Activated naive CD8-positive, alpha-beta T cell treated with anti-CD3 and anti-CD28 coated beads for 36 hours (primary cell): ENCODE results near the gene SPPL2B. TPM values are rescaled to one million over a fixed set of nuclear protein-coding genes. Genes with fewer than 3 reads are reported as not detected.

Experiments
- DNase-seq: peaks from one replicate; pipeline ENCODE4 v3.0.0; 2021
- H3K27ac Mint-ChIP-seq: one replicate; pipeline ENCODE4 v1.8.0; 2022; ENCODE audit warnings: mild to moderate bottlenecking, moderate library complexity, mixed read lengths
- H3K27me3 Mint-ChIP-seq: one replicate; pipeline ENCODE4 v1.8.0; 2022; ENCODE audit warnings: mild to moderate bottlenecking, mixed read lengths
- H3K36me3 Mint-ChIP-seq: one replicate; pipeline ENCODE4 v1.8.0; 2021; ENCODE audit warnings: mild to moderate bottlenecking, mixed read lengths
- H3K4me1 Mint-ChIP-seq: one replicate; pipeline ENCODE4 v1.8.0; 2021; ENCODE audit warnings: mixed read lengths
- H3K4me3 Mint-ChIP-seq: one replicate; pipeline ENCODE4 v1.8.0; 2022; ENCODE audit warnings: mild to moderate bottlenecking, moderate library complexity, mixed read lengths
- H3K9me3 Mint-ChIP-seq: one replicate; pipeline ENCODE4 v1.8.0; 2022; ENCODE audit warnings: mixed read lengths
- total RNA-seq, 2 experiments: library from RNA; stranded (reverse); gene quantifications; one replicate each; pipeline ENCODE4 v1.2.3, GENCODE V29; 2021

SPPL2B gene
- total RNA-seq, 2 experiments from 2014 or later: 47.1 to 53.2 TPM

DNA sequence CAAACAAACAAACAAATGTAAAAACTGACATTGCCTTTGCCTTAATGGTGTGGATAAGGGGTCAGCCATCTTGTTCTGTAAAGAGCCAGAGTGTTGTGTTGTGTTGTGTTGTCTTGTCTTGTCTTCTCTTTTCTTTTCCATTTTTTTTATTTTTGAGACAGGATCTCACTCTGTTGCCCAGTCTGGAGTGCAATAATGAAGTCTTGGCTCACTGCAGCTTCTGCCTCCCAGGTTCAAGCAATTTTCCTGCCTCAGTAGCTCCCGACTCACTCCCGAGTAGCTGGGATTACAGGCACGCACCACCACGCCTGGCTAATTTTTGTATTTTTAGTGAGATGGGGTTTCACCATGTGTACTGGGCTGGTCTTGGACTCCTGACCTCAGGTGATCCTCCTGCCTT is 71.1 kb downstream of the SPPL2B start:
- no peak overlapping the region for H3K4me3 Mint-ChIP-seq
- DNase-seq: no peak
- no peaks in the 10 kb centered on the region for H3K9me3 Mint-ChIP-seq
- peaks cover 2% of the 10 kb centered on the region for H3K4me1 Mint-ChIP-seq
- H3K36me3 Mint-ChIP-seq: no peaks in the 10 kb centered on the region
- H3K27me3 Mint-ChIP-seq: no peaks in the 10 kb centered on the region
- H3K27ac Mint-ChIP-seq: no peak overlapping the region

Other genes with a start within 250 kb of the SPPL2B start
- gene MOB3A, start 232.4 kb upstream of the SPPL2B start, total RNA-seq: 100 to 1,000 TPM; 147 to 153 TPM
- 10 to 100 TPM; 12.4 to 12.6 TPM for gene IZUMO4, start 231.8 kb upstream of the SPPL2B start, total RNA-seq
- gene AP3D1, start 177.1 kb upstream of the SPPL2B start, total RNA-seq: 10 to 100 TPM; 92.0 to 96.0 TPM
- 10 to 100 TPM; 71.8 to 75.1 TPM for gene DOT1L, start 164.8 kb upstream of the SPPL2B start, total RNA-seq
- gene PLEKHJ1, start 92.4 kb upstream of the SPPL2B start, total RNA-seq: 10 to 100 TPM; 82.7 to 84.6 TPM
- gene SF3A2, start 91.9 kb upstream of the SPPL2B start, total RNA-seq: 100 to 1,000 TPM; 160 to 162 TPM
- gene AMH, start 79.4 kb upstream of the SPPL2B start, total RNA-seq: 1 to 10 TPM; 7.4 to 10.0 TPM
- under 1 TPM; 0.45 to 0.50 TPM for gene JSRP1, start 72.3 kb upstream of the SPPL2B start, total RNA-seq
- not detected for gene PEAK3, start 46.5 kb upstream of the SPPL2B start, total RNA-seq
- under 1 TPM in 1 of 2 experiments, not detected in 1; 0.28 TPM for gene LINGO3, start 20.5 kb upstream of the SPPL2B start, total RNA-seq
- gene LSM7, start 98 bp upstream of the SPPL2B start, total RNA-seq: 100 to 1,000 TPM; 175 to 187 TPM
- gene TMPRSS9, start 31.6 kb downstream of the SPPL2B start, total RNA-seq: not detected
- gene TIMM13, start 98.9 kb downstream of the SPPL2B start, total RNA-seq: 100 to 1,000 TPM; 179 to 184 TPM
- 100 to 1,000 TPM; 105 to 107 TPM for gene LMNB2, start 128.3 kb downstream of the SPPL2B start, total RNA-seq
- gene GADD45B, start 147.4 kb downstream of the SPPL2B start, total RNA-seq: 10 to 100 TPM; 83.0 to 97.2 TPM